AG10803 (cell line): ENCODE results near the gene ANTXRL.
"Not testable (repeated sequence)": the region's sequence is repeated elsewhere in the genome, so short reads cannot be mapped to it uniquely, and the experiment has no call there.

Experiments
- DNase-seq: peaks from one replicate; pipeline ENCODE4 v3.0.0; 2010; ENCODE audit warnings: low read depth
- H3K4me3 ChIP-seq: 2 replicates; pipeline ENCODE4 v1.5.1; 2011; ENCODE audit warnings: mild to moderate bottlenecking, low read length, control low read depth
- TF ChIP-seq, protein P1 (sequence below): conservative IDR thresholded peaks from 2 replicates; pipeline ENCODE4 v1.5.1; 2011; ENCODE audit warnings: mild to moderate bottlenecking, low read length, control low read depth, inconsistent platforms

The ANTXRL gene

DNA sequence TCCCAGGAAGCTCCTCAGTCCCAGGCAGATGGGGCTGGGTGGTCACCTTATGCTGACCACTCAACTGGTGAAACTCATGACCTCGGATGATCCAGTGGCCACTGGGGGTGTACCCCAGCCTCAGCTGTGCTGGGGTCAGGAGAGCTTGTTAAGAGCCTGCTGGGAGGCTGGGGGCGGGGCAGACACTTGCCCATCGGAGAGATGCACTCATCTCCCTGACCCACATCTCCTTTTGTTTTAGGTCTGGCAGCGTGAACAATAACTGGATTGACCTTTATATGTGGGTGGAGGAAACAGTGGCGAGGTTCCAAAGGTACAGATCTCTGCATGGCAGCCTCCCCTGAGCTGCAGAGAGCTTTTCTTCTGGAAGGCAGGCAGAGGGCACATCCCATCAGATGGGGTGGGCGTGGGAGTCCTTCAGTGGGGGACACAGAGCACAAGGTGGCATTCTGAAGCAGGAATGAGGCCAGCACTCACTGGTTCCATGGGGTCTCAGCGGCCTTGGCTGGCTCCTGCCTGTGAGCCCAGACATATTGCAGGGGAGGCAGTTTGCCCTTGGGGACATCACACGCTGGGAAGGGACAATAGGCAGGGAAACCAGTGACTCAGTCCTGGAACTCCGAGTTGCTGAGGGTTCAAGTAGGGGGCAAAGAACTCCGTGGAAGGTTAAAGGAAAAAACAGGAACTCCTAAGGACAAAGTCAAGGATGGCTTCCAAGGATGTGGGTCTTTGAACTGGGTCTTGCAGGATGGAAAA, 5.2 kb downstream of the ANTXRL start:
- TF ChIP-seq, protein P1, sequence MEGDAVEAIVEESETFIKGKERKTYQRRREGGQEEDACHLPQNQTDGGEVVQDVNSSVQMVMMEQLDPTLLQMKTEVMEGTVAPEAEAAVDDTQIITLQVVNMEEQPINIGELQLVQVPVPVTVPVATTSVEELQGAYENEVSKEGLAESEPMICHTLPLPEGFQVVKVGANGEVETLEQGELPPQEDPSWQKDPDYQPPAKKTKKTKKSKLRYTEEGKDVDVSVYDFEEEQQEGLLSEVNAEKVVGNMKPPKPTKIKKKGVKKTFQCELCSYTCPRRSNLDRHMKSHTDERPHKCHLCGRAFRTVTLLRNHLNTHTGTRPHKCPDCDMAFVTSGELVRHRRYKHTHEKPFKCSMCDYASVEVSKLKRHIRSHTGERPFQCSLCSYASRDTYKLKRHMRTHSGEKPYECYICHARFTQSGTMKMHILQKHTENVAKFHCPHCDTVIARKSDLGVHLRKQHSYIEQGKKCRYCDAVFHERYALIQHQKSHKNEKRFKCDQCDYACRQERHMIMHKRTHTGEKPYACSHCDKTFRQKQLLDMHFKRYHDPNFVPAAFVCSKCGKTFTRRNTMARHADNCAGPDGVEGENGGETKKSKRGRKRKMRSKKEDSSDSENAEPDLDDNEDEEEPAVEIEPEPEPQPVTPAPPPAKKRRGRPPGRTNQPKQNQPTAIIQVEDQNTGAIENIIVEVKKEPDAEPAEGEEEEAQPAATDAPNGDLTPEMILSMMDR = no peak
- no peak for DNase-seq
- no peak overlapping the region for H3K4me3 ChIP-seq

DNA sequence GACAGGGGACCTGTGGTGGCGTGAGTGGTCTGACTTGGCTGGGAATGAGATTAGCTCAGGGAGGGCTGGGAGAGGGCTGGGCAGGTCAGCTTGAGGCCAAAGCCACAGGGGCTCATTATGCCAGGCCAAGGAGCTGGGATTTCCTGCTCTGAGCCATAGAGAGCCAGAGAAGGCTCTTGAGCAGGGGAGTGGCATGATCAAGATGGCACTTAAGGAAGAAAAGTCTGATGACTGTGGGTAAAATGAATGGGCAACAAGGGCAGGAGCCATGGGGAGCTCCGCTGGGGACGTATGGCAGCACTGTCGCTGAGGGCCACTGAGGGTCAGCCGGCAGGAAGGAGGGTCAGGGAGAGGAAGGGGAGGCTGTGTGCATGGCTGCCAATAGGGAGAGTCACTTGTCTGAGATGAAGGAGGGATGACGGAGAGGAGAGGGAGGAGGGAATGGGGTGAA, 5.8 kb downstream of the ANTXRL start:
- TF ChIP-seq, protein P1 = no peak
- no peak for DNase-seq

DNA sequence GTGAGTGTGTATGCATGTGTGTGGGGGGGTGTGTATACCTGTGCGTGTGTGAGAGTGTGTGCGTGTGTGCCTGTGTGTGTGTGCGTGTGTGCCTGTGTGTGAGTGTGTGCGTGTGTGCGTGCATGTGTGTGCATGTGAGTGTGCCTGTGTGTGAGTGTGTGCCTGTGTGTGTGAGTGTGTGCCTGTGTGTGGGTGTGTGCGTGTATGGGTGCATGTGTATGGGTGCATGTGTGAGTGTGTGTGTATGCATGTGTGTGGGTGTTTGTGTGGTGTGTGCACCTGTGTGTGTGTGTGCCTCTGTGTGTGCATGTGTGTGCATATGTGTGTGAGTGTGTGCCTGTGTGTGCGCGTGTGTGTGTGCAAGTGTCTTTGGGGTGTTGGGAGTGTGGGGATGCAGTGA, 6.4 kb downstream of the ANTXRL start:
- no peak overlapping the region for H3K4me3 ChIP-seq
- DNase-seq = no peak
- TF ChIP-seq, protein P1 = no peak

More for the DNA sequence above, 5.8 kb downstream of the ANTXRL start:
- H3K4me3 ChIP-seq = no peak overlapping the region

DNA sequence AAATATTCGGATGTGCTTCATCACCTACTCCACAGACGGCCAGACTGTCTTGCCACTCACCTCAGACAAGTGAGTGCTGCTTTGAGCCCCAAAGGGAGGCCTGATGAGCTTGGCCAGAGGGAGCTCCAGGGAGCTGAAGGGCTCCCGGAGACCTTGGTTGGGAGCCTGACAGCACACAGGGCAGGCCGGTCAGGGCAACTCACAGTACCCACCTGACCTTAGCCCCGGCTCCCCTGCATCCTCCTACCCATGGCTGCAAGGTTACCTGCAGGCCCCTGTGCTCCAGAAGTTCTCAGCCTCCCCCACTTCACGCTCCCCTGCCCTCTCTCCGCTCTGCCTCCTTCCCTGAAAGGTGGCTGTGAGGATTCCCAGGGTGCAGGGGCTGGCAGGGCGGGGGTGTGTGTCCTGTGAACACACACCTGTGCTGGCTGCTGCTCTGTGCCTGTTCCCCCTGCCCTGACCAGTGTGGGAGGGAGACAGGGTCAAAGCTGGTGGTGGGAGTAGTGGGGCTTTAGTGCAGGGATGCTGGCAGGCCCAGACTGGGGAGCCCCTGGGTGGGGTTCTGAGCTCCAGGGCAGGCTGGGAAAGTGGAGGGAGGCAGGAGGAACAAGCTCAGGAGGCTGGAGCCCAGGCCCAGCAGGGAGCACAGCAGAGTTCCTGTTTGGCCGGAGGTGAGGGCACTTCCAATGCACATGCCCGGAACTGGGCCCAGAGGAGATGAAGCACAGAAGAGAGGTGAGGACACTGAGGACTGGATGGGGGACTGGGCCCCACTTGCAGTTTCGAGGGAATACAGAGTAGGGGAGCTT, 7.2 kb downstream of the ANTXRL start:
- no peak overlapping the region for H3K4me3 ChIP-seq
- TF ChIP-seq, protein P1 = no peak
- no peak for DNase-seq

DNA sequence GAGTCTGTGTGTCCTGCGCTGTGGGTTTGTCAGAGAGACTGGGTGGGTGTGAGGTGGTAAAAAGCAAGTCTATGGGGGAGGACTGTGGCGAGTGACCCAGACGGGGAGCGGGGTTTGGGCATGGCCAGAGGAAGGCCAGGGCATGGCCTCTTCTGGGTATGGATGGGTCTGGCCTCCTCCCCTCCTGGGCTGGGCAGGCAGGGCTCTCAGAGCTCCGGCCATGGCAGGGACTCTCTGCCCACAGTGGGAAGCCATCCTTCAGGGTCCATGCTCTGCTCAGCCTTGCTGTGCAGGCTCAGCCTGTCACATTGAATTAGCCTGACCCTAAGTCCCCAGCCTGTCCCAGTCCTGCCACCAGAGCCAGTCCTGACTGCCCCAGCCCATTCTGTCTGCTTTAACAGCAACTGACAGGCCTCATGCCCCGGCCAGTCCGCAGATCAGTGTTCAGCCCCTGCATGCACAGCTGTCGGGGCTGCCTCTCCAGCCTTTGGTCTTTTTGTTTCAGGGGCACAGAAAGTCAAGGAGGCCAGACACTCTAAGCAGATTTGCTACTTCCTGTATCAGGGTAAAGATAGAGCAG, 7.9 kb downstream of the ANTXRL start:
- TF ChIP-seq, protein P1 = no peak
- H3K4me3 ChIP-seq = no peak overlapping the region
- no peak for DNase-seq

DNA sequence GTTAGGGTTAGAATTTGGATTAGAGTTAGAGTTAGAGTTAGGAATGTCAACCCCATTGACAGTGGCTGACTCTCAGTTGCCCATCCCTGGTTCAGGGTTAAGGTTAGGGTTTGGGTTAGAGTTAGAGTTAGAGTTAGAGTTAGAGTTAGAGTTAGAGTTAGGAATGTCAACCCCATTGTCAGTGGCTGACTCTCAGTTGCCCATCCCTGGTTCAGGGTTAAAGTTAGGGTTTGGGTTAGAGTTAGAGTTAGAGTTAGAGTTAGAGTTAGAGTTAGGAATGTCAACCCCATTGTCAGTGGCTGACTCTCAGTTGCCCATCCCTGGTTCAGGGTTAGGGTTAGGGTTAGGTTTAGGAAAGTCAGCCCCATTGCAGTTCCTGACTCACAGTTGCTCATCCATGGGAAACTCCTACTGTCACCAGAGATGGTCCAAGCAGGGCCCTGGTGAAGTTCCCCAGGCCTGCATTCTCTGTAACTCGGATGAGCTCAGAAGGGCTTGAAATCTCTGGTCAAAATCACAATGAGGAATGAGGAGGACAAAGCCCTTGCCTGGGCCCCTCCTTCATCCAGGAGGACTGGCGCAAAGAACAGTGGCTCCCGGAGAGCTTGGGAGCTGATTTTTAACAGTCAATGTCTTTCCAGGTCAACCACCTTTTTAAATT, 8.7 kb downstream of the ANTXRL start:
- DNase-seq, H3K4me3 ChIP-seq: not testable (repeated sequence)

DNA sequence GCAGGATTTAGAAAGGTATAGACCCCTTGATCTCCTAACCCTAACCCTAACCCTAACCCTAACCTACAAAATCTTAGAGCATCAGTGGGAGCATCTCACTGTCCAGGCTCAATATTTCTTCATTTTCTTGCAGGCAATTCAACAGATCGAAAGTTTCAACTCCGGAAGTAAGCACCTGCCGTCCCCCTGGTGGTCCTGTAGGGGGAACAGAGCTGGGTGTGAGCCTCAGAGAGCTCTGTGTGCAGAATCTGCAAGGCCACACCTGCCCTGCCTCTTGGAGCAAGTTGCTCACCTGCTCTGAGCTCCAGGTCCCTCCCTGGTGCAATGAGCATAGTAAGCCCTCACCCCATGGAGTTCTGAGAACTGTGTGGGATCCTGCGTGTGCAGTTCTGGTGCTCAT, 9.3 kb downstream of the ANTXRL start:
- DNase-seq, H3K4me3 ChIP-seq: not testable (repeated sequence)
